ACC112 (cell line): ENCODE measurements around the gene NRXN2.

Experiments used
- H2AFZ ChIP-seq: fragments of 200-600 bp; sonication (generic); one replicate; pipeline ENCODE4 v1.6.0; 2017; ENCODE audit warnings: antibody characterized with exemption, low read length; ENCODE audit not compliant: unreplicated experiment
- H3K27ac ChIP-seq: fragments of 200-600 bp; sonication (generic); 2 replicates; pipeline ENCODE4 v1.5.1; 2014; ENCODE audit warnings: low read depth, mild to moderate bottlenecking, antibody characterized with exemption, low read length, moderate library complexity
- H3K27me3 ChIP-seq: fragments of 200-600 bp; sonication (generic); 2 replicates; pipeline ENCODE4 v1.6.1; 2014; ENCODE audit warnings: mild to moderate bottlenecking, antibody characterized with exemption, low read length, moderate library complexity, mixed read lengths; ENCODE audit not compliant: insufficient read depth
- H3K36me3 ChIP-seq: fragments of 200-600 bp; sonication (generic); 2 replicates; pipeline ENCODE4 v1.6.1; 2016; ENCODE audit warnings: mild to moderate bottlenecking, antibody characterized with exemption, low read length, moderate library complexity, mixed read lengths; ENCODE audit not compliant: insufficient read depth
- H3K4me1 ChIP-seq: fragments of 200-600 bp; sonication (generic); one replicate; pipeline ENCODE4 v1.6.1; 2016; ENCODE audit warnings: low read length, mixed read lengths; ENCODE audit not compliant: insufficient read depth, unreplicated experiment, control insufficient read depth
- H3K4me3 ChIP-seq: fragments of 200-600 bp; sonication (generic); 2 replicates; pipeline ENCODE4 v1.5.1; 2014; ENCODE audit warnings: mild to moderate bottlenecking, low read depth, low read length
- H3K79me2 ChIP-seq: fragments of 200-600 bp; sonication (generic); one replicate; pipeline ENCODE4 v1.6.0; 2016; ENCODE audit warnings: low read length; ENCODE audit not compliant: control insufficient read depth, unreplicated experiment, insufficient read depth

Gene NRXN2

GRCh38 chr11:64643920-64644646 is 78.9 kb downstream of the NRXN2 start:
- Histone ChIP-seq H3K4me3 (no peak overlapping the region), H3K27me3 (peaks cover 58% of the 10 kb centered on the region), H3K79me2 (no peaks in the 10 kb centered on the region), H2AFZ (no peak overlapping the region), H3K4me1 (no peaks in the 10 kb centered on the region), H3K36me3 (no peaks in the 10 kb centered on the region; the same call in 1 of the 2 replicates), H3K27ac (no peak overlapping the region)

GRCh38 chr11:64643256-64643881 is 79.6 kb downstream of the NRXN2 start:
- H3K27me3 ChIP-seq = peaks cover 65% of the 10 kb centered on the region
- no peak overlapping the region for H2AFZ ChIP-seq
- H3K79me2 ChIP-seq = no peaks in the 10 kb centered on the region
- no peak overlapping the region for H3K27ac ChIP-seq
- no peaks in the 10 kb centered on the region for H3K4me1 ChIP-seq
- no peaks in the 10 kb centered on the region; the same call in 1 of the 2 replicates for H3K36me3 ChIP-seq
- H3K4me3 ChIP-seq = no peak overlapping the region

- Histone ChIP-seq H3K27me3 (peaks cover 70% of the 10 kb centered on the region), H3K36me3 (no peaks in the 10 kb centered on the region; the same call in 1 of the 2 replicates), H3K4me3 (no peak overlapping the region), H3K79me2 (no peaks in the 10 kb centered on the region), H2AFZ (no peak overlapping the region), H3K27ac (no peak overlapping the region), H3K4me1 (no peaks in the 10 kb centered on the region)
Observed at GRCh38 chr11:64642871-64643255, 80.1 kb downstream of the NRXN2 start.

GRCh38 chr11:64642418-64642735 is 80.6 kb downstream of the NRXN2 start:
- no peaks in the 10 kb centered on the region for H3K4me1 ChIP-seq
- H2AFZ ChIP-seq = no peak overlapping the region
- no peak overlapping the region for H3K4me3 ChIP-seq
- H3K27ac ChIP-seq = no peak overlapping the region
- no peaks in the 10 kb centered on the region for H3K79me2 ChIP-seq
- H3K36me3 ChIP-seq = no peaks in the 10 kb centered on the region; the same call in 1 of the 2 replicates
- peaks cover 75% of the 10 kb centered on the region for H3K27me3 ChIP-seq

GRCh38 chr11:64641596-64642417 is 81.2 kb downstream of the NRXN2 start:
- H2AFZ ChIP-seq = no peak overlapping the region
- H3K79me2 ChIP-seq = no peaks in the 10 kb centered on the region
- H3K4me3 ChIP-seq = no peak overlapping the region
- no peak overlapping the region for H3K27ac ChIP-seq
- H3K36me3 ChIP-seq = no peaks in the 10 kb centered on the region; the same call in 1 of the 2 replicates
- no peaks in the 10 kb centered on the region for H3K4me1 ChIP-seq
- peaks cover 79% of the 10 kb centered on the region for H3K27me3 ChIP-seq

GRCh38 chr11:64639885-64640284 is 83.1 kb downstream of the NRXN2 start:
- Histone ChIP-seq H3K27ac (no peak overlapping the region), H3K4me3 (no peak overlapping the region), H2AFZ (no peak overlapping the region), H3K36me3 (no peaks in the 10 kb centered on the region; the same call in 1 of the 2 replicates), H3K27me3 (peaks cover 74% of the 10 kb centered on the region), H3K79me2 (no peaks in the 10 kb centered on the region), H3K4me1 (no peaks in the 10 kb centered on the region)

GRCh38 chr11:64638829-64639228 is 84.2 kb downstream of the NRXN2 start:
- Histone ChIP-seq H3K4me3 (no peak overlapping the region), H3K27ac (no peak overlapping the region), H3K27me3 (peaks cover 63% of the 10 kb centered on the region)

GRCh38 chr11:64638018-64638665 is 84.9 kb downstream of the NRXN2 start:
- Histone ChIP-seq H3K79me2 (no peaks in the 10 kb centered on the region), H3K4me3 (no peak overlapping the region), H3K4me1 (no peaks in the 10 kb centered on the region), H2AFZ (no peak overlapping the region), H3K27me3 (peaks cover 59% of the 10 kb centered on the region), H3K27ac (no peak overlapping the region), H3K36me3 (no peaks in the 10 kb centered on the region; the same call in 1 of the 2 replicates)

More at GRCh38 chr11:64638829-64639228, 84.2 kb downstream of the NRXN2 start:
- H3K79me2 ChIP-seq = no peaks in the 10 kb centered on the region
- no peak overlapping the region for H2AFZ ChIP-seq
- H3K4me1 ChIP-seq = no peaks in the 10 kb centered on the region
- no peaks in the 10 kb centered on the region; the same call in 1 of the 2 replicates for H3K36me3 ChIP-seq

- Histone ChIP-seq H3K4me3 (no peak overlapping the region), H3K36me3 (no peaks in the 10 kb centered on the region; the same call in 1 of the 2 replicates), H3K27me3 (peaks cover 55% of the 10 kb centered on the region), H3K79me2 (no peaks in the 10 kb centered on the region), H2AFZ (no peak overlapping the region), H3K4me1 (no peaks in the 10 kb centered on the region), H3K27ac (no peak overlapping the region)
Observed at GRCh38 chr11:64637334-64638017, 85.5 kb downstream of the NRXN2 start.
